Measurements from ENCODE around the gene MAPK7.

The MAPK7 gene

GRCh38 chr17:19335951-19336631 is 42.2 kb upstream of the MAPK7 start:
- DNase-seq (ENCODE audit: extremely low read depth, insufficient read length), result no peak
- no peaks in the 10 kb centered on the region for H3K36me3 ChIP-seq (ENCODE audit: control insufficient read depth, insufficient read depth, low read length)
- TF ChIP-seq CTCF (IDR thresholded peaks at IDR 0.05; ENCODE audit: insufficient read depth, low read length, poor library complexity, severe bottlenecking), result no peak

GRCh38 chr17:19336938-19337711 is 41.2 kb upstream of the MAPK7 start:
- TF ChIP-seq CTCF (IDR thresholded peaks at IDR 0.05; ENCODE audit: insufficient read depth, low read length, poor library complexity, severe bottlenecking), result no peak
- H3K4me3 ChIP-seq (replicated peaks; ENCODE audit: low read depth, low read length), result no peak overlapping the region
- DNase-seq (ENCODE audit: extremely low read depth, insufficient read length), result no peak
- H3K36me3 ChIP-seq (ENCODE audit: control insufficient read depth, insufficient read depth, low read length), result no peaks in the 10 kb centered on the region
- no peaks in the 10 kb centered on the region for H3K27me3 ChIP-seq (replicated peaks; ENCODE audit: control insufficient read depth, insufficient read depth, low read length)

More at GRCh38 chr17:19335951-19336631, 42.2 kb upstream of the MAPK7 start:
- Histone ChIP-seq H3K4me3 (replicated peaks; ENCODE audit: low read depth, low read length) (no peak overlapping the region), H3K27me3 (replicated peaks; ENCODE audit: control insufficient read depth, insufficient read depth, low read length) (no peaks in the 10 kb centered on the region)

- TF ChIP-seq CTCF (IDR thresholded peaks at IDR 0.05; ENCODE audit: insufficient read depth, low read length, poor library complexity, severe bottlenecking), result no peak
- Histone ChIP-seq H3K36me3 (ENCODE audit: control insufficient read depth, insufficient read depth, low read length) (no peaks in the 10 kb centered on the region), H3K27me3 (replicated peaks; ENCODE audit: control insufficient read depth, insufficient read depth, low read length) (no peaks in the 10 kb centered on the region), H3K4me3 (replicated peaks; ENCODE audit: low read depth, low read length) (no peak overlapping the region)
- DNase-seq (ENCODE audit: extremely low read depth, insufficient read length), result no peak
Observed at GRCh38 chr17:19337712-19338023, 40.6 kb upstream of the MAPK7 start.

GRCh38 chr17:19338031-19338990 is 40.0 kb upstream of the MAPK7 start:
- TF ChIP-seq CTCF (IDR thresholded peaks at IDR 0.05; ENCODE audit: insufficient read depth, low read length, poor library complexity, severe bottlenecking), result peak; percentile 87
- Histone ChIP-seq H3K4me3 (replicated peaks; ENCODE audit: low read depth, low read length) (no peak overlapping the region), H3K27me3 (replicated peaks; ENCODE audit: control insufficient read depth, insufficient read depth, low read length) (no peaks in the 10 kb centered on the region), H3K36me3 (ENCODE audit: control insufficient read depth, insufficient read depth, low read length) (no peaks in the 10 kb centered on the region)
- DNase-seq (ENCODE audit: extremely low read depth, insufficient read length), result peak; percentile 34

GRCh38 chr17:19339341-19339815 is 38.9 kb upstream of the MAPK7 start:
- H3K36me3 ChIP-seq (ENCODE audit: control insufficient read depth, insufficient read depth, low read length), result no peaks in the 10 kb centered on the region
- DNase-seq (ENCODE audit: extremely low read depth, insufficient read length), result no peak
- no peak overlapping the region for H3K4me3 ChIP-seq (replicated peaks; ENCODE audit: low read depth, low read length)
- no peaks in the 10 kb centered on the region for H3K27me3 ChIP-seq (replicated peaks; ENCODE audit: control insufficient read depth, insufficient read depth, low read length)
- no peak for TF ChIP-seq CTCF (IDR thresholded peaks at IDR 0.05; ENCODE audit: insufficient read depth, low read length, poor library complexity, severe bottlenecking)

Data from GM06990 (cell line).